Stimulated activated CD8-positive, alpha-beta memory T cell treated with anti-CD3 and anti-CD28 coated beads, Interleukin-2, amount 100 ng/mL, for 48 hours (primary cell): Measurements from ENCODE around the gene UNK.

Source experiments
- DNase-seq, 2 donors: peaks; one replicate each; pipeline ENCODE4 v3.0.0-alpha.2; 2020; ENCODE audit warnings: low read depth in 2 of 2

UNK gene

DNA sequence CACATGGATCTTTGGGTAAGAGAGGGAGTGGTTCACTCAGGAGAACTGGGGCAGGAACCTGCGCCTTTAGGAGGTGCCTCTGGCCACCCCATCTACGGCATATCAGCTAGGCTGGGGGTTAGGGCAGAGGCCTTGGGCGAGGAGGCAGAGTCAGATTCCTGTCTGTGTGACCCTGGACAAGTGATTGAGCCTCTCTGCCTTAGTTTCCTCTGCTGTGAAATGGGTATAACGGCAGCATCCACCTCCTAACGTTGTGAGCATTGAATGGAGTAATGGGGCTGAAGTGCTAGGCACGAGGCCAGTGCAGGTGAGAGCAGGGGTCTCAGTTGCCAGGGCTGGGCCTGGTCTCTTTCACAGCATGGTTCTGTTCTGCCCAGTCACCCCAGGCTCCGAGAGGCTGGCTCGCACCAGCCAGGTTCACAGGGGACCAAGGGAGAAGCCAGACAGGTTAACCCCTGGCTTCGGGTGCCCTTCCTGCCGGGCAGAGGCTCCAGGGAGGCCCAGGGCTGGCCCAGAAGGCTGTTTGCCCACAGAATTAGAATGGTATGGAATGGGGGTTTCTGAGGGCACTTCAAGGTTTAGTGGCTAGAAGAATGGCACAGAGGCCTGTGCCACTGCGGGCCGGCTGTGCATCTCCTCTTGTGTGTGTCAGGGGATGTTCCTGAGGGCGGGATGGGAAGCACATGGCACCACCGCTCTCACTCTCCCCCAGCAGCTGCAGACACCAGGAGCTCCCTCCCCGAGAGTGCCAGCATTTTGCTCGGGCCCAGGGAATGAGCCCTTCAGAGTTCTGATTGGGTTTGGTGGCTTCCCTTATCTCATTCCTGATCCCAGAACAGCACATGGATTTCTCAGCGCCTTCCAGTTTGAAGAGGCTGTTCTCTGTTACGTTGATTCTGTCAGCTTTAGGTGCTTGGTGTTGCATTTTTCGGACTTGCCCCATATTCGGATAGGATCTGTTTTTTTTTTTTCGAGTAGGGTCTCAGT, 35.8 kb downstream of the UNK start:
- DNase-seq = no peak

DNA sequence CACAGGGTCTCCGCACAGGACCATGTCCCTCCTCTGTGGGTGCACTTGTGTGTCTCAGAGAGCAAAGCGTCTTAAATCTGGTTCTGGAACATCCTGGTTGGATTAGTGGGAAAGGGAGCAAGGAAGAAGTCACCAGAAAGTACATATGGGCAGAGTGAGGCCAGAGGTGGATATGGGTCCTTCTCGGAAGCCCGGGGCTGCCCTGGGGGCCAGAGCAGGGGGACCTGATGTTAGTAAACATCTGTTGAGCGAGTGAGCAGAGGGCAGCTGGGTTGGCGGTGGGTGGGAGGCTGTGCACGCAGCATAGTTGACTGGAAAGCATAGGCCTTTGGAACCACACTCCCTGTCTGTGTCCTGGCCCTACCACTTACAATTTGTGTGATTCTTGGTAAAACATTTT, 36.9 kb downstream of the UNK start:
- no peak for DNase-seq

DNA sequence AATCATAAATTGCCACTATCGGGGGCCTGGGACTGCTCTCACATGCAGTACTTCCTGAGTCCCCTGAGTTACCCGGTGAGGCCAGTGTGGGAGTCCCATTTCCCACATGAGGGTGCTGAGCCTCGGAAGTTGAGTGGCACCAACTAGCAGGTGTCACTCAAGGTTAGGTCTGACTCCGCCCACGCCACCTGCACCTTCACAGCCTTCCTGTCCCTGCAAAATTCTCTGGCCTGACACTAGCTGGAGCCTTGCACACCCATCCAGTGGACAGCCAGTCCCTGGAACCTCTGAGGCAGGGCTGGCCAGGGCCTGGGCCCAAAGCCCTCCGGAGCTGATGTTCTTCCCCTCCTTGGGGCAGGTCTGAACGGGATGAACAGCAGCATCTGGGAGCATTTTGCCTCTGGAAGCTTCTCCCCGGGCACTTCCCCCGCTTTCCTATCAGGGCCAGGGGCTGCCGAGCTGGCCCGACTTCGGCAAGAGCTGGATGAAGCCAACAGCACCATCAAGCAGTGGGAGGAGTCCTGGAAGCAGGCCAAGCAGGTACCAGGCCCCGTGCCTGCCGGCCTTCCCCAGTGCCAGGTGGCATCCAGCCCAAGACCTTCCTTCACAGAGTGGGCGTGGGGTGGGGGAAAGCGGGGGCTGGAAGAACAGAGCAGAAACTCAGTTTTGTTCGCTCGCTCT, 37.7 kb downstream of the UNK start:
- DNase-seq = no peak

DNA sequence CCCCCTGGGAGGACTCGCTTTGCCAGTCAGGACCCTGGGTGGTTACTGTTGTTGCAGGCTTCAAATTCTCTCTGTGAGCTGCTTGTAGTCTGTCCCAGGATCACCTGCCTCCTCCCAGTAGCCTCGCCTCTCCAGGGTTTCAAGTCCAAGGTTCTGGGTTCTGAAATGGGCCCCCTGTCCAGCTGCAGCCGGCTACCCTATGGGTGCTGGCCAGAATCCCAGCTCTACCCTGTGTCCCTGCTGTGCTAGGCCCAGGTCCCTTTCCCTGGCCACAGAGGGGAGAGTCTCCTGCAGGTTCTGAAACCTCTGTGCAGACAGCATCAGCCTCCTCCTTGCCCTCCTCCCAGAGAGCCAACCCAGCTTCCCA, 38.2 kb downstream of the UNK start:
- DNase-seq = no peak

GRCh38 chr17:75823257-75824041, 38.8 kb downstream of the UNK start:
- no peak for DNase-seq

- DNase-seq = no peak
Measured at GRCh38 chr17:75824050-75824552, 39.5 kb downstream of the UNK start.

DNA sequence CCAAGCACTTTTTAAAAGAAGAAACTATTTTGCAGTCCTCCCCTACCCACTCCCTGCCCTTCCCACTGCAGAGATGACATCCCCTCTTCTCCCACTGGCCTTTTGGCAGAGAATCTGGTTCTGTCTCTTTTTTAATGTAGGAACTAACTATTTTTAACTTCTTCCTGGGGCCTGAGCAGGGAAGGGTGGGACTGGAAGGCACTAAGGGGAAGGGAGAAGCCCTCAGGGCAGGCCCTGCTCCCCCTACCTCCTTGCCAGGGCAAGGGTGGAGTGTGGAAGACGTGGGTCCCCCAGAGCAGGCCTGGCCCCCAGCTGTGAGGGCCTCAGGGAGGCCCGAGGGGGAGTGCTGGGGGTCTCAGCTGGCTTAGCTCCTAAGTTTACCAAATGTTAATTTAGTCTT, 40.1 kb downstream of the UNK start:
- DNase-seq = no peak

GRCh38 chr17:75825149-75825552, 40.5 kb downstream of the UNK start:
- no peak for DNase-seq

GRCh38 chr17:75825748-75826370, 41.3 kb downstream of the UNK start:
- no peak for DNase-seq

DNA sequence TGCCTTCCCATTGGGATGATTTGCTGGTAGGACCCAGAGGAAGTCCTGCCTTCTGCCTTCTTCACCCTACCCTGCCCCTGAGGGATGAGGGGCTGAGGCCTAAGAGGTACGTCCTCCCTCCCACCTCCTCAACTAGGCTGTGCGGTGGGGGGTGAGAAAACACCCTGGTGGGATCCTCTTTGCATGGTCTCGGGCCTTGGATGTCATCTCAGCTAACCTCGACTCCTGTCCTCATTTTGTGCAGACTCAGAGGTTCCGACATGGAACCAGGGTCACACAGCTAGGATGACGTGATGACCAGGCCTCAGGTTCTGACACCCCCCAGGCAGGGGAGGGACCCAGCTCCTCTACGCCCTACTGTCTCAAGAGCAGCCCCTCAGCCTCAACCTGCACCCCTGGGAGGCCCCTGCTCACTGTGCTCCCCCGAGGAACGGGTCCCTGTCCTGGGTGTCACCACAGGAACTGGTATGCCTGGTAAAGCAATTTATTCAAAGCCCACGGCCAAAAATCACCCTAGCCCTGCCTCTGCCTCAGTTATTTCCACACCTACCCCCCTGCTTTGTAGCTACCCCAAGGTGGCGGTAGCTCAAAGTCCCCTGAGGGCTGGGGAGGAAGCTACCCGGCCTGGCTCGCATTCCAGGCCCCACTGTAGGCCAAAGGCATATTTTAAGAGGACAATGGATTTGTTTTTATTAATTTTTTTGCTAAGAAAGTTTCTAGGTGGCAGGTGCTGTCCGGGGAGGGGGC, 42.1 kb downstream of the UNK start:
- DNase-seq = no peak

GRCh38 chr17:75827308-75828075, 42.9 kb downstream of the UNK start:
- peak; percentile 48 to 58 for DNase-seq

DNA sequence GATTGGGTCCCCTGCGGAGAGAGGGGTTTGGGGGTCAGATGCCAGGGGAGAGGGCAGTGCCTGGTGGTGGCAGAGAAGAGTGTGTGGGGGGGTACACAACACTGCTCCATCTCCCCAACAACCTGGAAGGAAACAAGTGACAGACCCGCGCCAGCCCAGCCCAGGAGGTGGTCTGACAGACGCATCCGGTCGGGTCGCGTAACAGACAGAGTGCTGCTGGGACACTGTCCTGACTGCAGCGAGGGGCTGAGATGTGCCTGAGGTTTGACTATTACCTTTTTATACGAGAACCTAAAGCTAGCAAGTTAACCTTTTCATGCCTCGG, 43.4 kb downstream of the UNK start:
- no peak for DNase-seq

DNA sequence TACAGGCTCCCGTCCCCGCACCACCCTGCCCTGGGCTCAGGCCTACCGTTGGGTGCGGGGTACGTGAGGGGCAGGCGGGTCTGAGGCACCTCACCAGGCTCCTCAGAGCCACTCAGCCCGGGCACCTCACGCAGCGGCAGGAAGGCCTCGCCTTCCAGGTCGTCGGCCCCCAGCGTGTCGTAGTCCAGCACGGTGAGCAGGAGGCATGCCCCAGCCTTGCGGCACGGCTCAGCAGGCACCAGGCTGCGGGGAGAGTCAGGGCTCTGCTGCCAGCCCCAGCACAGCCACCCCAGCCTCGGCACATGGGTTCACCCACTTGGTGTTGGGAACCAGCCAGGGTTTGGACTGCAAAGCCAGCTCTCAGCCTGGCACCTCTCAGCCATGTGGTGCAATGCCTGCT, 44.1 kb downstream of the UNK start:
- DNase-seq = no peak

- DNase-seq = no peak
Measured at GRCh38 chr17:75829747-75830146, 45.1 kb downstream of the UNK start.

DNA sequence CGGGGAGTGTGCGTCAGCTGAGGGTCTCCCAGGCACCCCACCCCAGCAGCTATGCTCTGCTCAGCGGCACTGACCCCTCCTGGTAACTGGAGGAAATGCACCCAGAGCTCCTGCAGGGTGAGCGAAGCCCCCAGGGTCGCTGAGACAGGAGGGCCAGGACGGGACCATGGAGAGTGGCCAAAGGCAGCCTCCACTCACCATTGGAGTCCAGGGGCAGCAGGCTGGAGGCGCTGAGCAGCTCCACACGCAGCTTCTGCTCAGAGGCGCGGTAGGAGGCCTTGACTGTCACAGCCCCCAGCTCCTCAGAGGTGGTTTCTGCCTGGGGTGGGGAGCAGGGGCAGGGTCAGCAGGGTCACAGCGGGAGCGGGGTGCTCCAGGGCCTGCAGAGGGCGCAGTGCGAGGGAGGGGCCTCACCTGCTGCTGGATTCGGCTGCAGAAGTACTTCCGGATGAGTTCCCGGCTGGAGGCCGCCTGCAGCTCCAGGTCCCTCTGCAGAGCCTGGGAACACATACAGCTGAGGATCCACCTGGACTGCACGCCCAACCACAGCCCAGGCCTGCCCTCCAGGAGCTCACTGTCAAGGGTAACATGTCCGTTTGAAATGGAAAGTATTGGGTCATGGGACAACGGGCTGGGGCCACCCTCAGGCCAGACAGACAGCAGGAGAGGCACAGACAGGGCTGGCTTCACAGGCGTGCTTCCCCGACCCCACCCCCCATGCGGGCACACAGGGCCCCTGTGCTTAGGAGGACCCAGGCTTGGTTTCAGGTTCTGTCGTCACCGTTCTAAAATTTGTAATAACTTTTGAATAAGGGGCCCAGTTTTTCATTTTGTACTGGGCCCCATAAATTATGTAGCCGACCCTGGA, 45.8 kb downstream of the UNK start:
- peak in 1 of 2 donors; percentile 29 for DNase-seq

GRCh38 chr17:75831032-75831571, 46.5 kb downstream of the UNK start:
- DNase-seq = no peak

DNA sequence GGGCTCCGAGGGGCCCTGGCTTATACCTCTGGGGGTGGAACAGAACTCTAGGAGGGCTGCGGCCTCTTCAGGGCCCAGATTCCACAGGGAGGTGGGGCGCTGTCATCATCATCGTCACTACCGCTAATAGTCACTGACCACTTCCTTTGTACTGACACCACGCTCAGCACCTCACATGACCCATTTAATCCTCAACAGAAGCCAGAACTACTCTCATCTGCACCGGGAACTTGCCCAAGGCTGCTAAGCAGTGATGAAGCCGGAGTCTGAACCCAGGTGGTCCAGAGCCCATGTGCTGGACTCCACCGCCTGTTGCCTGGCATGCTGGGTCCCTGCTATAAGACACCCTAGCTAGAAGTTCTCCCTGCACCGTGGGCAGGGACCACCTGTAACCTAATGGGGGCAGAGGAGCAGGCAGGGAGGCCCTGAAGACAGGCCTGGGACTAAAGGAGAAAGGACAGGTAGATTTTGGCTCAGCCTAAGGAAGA, 47.6 kb downstream of the UNK start:
- peak in 1 of 2 donors; percentile 32 for DNase-seq

DNA sequence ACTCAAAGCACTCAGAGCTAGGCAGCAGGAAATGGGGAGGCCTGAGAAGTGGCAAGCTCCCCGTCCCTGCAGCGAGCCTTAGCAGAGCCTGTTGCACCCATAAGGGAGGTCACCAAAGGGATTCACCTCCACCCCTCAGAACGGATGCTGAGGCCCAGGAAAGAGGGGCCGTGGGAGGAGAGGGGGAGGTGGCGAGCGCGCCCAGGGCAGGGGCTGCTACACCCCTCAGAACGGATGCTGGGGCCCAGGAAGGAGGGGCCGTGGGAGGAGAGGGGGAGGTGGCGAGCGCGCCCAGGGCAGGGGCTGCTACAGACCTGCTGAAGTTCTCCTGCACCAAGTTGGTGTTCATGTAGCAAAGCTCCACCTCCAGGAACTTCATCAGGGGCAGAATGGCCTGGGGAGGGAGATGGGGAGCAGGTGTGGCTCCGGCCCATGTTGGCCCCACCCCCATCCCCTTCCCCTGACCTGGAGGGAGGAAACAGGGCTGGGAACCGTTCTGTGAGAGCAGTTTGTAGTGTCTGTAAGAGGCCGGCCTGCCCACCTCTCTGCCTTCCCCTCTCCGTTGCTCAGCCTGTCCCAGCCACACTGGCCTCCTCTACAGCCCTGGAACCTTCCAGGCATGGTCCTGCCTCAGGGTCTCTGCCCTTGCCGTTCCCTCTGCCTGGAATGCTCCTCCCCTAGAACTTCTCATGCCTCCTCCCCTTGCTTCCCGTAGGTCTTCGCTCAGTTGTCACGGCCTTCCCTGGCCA, 48.2 kb downstream of the UNK start:
- DNase-seq = no peak
